Spleen (tissue), 7 donors: ENCODE measurements around the gene SNX9.

Experiments used
- POLR2A ChIP-seq, 3 donors: fragments of 450-650 bp; IDR thresholded peaks; one replicate each; pipeline ENCODE4 v1.5.1; 2017; ENCODE audit warnings: antibody characterized with exemption in 3 of 3, mild to moderate bottlenecking in 1 of 3
- POLR2AphosphoS5 ChIP-seq, 3 donors: sonication (generic); formaldehyde crosslinking; IDR thresholded peaks; one replicate each; pipeline ENCODE4 v1.5.1; 2017; ENCODE audit warnings: antibody characterized with exemption in 3 of 3
- TF ChIP-seq, protein P1 (sequence below), 11 experiments: fragments of 200-600 bp in 7 of 11; fragments of 450-650 bp in 4 of 11; sonication (generic) in 4 of 11; IDR thresholded peaks in 8 of 11; conservative IDR thresholded peaks in 3 of 11; 1 replicate in 7 of 11; 2 replicates in 4 of 11; pipeline versions ENCODE4 v1.4.0 to v1.8.0; 2016 to 2021; ENCODE audit warnings: antibody characterized with exemption in 11 of 11, inconsistent platforms in 4 of 11, mild to moderate bottlenecking in 1 of 11
- donor health status: DM: no; HTN: no; CAD: no; lungs with moderate emphysema.
- donor health status: DM: no; HTN: no; CAD: no.
- donor health status: DM: no; HTN: no; CAD: no.

DNA sequence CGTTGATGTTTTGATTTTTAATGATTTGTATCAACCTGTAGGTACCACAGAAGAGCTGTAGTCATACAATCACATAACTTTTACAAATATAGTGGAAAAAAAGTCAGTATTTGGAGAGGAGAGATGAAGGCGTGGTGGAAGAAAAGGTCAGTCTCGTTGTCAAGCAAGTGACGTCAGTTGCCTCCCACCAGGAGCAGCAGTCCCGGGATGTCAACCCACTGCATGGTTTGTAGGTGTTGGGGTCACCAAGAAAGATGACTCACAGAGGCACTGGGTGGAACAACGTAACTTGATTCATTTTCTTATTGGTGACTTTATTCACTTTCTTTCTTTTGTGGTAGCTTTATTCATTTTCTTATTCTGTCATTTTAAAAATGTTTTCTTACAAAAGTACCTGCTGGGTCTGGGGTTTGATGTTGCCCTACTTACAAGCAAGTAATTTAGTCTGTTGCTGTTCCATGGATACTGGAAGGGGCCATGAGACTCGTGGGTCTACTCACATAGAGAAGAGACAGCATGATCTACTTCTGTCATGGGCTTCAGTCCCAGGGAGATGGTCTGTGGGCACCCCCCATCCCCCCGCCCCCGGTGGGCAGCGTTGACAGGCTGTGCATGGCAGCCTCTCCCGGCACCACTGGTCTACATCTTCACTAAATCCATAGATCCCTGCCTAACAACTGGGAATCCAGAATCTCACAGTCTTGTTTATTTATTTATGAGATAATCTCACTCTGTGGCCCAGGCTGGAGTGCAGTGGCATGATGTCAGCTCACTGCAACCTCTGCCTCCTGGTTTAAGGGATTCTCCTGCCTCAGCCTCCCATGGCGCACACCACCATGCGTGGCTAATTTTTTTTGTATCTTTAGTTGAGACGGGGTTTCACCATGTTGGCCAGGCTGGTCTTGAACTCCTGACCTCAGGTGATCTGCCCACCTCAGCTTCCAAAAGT lies 122.2 kb downstream of the SNX9 start:
- TF ChIP-seq POLR2AphosphoS5 (IDR thresholded peaks at IDR 0.05): peak in 2 of 3 donors; percentile 9 to 35
- no peak for TF ChIP-seq POLR2A (IDR thresholded peaks at IDR 0.05)
- TF ChIP-seq, protein P1, sequence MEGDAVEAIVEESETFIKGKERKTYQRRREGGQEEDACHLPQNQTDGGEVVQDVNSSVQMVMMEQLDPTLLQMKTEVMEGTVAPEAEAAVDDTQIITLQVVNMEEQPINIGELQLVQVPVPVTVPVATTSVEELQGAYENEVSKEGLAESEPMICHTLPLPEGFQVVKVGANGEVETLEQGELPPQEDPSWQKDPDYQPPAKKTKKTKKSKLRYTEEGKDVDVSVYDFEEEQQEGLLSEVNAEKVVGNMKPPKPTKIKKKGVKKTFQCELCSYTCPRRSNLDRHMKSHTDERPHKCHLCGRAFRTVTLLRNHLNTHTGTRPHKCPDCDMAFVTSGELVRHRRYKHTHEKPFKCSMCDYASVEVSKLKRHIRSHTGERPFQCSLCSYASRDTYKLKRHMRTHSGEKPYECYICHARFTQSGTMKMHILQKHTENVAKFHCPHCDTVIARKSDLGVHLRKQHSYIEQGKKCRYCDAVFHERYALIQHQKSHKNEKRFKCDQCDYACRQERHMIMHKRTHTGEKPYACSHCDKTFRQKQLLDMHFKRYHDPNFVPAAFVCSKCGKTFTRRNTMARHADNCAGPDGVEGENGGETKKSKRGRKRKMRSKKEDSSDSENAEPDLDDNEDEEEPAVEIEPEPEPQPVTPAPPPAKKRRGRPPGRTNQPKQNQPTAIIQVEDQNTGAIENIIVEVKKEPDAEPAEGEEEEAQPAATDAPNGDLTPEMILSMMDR (IDR thresholded peaks at IDR 0.05 in 8 of 11, conservative IDR thresholded peaks at IDR 0.05 in 3 of 11): no peak
